Activated T-helper 2 cell treated with anti-CD3 and anti-CD28 coated beads, Interferon-gamma antibody, Interleukin-2, Interleukin-4, amounts not matched to agents 10 μg/mL and 5 μg/mL and 100 μg/mL, durations not matched to agents 14 hours and 24 hours and 36 hours (primary cell): ENCODE data around the gene AGFG2. TPM values are rescaled to one million over a fixed set of nuclear protein-coding genes. Genes with fewer than 3 reads are reported as not detected.
"Not testable (repeated sequence)": the region's sequence is repeated elsewhere in the genome, so short reads cannot be mapped to it uniquely, and the experiment has no call there.

Experiments used
- DNase-seq: peaks from one replicate; pipeline ENCODE4 v3.0.0; 2021; ENCODE audit warnings: low spot score
- H3K27ac Mint-ChIP-seq: one replicate; pipeline ENCODE4 v1.8.0; 2021; ENCODE audit warnings: mixed read lengths
- H3K27me3 Mint-ChIP-seq: one replicate; pipeline ENCODE4 v1.8.0; 2021; ENCODE audit warnings: low read depth, mixed read lengths
- H3K36me3 Mint-ChIP-seq: one replicate; pipeline ENCODE4 v1.8.0; 2021; ENCODE audit warnings: low read depth, mixed read lengths
- H3K4me1 Mint-ChIP-seq: one replicate; pipeline ENCODE4 v1.8.0; 2021; ENCODE audit warnings: low read depth, mixed read lengths
- H3K4me3 Mint-ChIP-seq: one replicate; pipeline ENCODE4 v1.8.0; 2021; ENCODE audit warnings: low read depth, mild to moderate bottlenecking, moderate library complexity, mixed read lengths
- H3K9me3 Mint-ChIP-seq: one replicate; pipeline ENCODE4 v1.8.0; 2021; ENCODE audit warnings: mixed read lengths
- intact Hi-C: fragments of 100-400 bp; cut with micrococcal nuclease; formaldehyde crosslinking; loops from one replicate; pipeline ENCODE4 v1.15.1; 2023
- total RNA-seq: library from RNA; stranded (reverse); gene quantifications from 2 replicates; pipeline ENCODE4 v1.2.3, GENCODE V29; 2022

Gene AGFG2, protein sequence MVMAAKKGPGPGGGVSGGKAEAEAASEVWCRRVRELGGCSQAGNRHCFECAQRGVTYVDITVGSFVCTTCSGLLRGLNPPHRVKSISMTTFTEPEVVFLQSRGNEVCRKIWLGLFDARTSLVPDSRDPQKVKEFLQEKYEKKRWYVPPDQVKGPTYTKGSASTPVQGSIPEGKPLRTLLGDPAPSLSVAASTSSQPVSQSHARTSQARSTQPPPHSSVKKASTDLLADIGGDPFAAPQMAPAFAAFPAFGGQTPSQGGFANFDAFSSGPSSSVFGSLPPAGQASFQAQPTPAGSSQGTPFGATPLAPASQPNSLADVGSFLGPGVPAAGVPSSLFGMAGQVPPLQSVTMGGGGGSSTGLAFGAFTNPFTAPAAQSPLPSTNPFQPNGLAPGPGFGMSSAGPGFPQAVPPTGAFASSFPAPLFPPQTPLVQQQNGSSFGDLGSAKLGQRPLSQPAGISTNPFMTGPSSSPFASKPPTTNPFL
- total RNA-seq, result 75.5 and 75.7 TPM in 2 replicates

DNA sequence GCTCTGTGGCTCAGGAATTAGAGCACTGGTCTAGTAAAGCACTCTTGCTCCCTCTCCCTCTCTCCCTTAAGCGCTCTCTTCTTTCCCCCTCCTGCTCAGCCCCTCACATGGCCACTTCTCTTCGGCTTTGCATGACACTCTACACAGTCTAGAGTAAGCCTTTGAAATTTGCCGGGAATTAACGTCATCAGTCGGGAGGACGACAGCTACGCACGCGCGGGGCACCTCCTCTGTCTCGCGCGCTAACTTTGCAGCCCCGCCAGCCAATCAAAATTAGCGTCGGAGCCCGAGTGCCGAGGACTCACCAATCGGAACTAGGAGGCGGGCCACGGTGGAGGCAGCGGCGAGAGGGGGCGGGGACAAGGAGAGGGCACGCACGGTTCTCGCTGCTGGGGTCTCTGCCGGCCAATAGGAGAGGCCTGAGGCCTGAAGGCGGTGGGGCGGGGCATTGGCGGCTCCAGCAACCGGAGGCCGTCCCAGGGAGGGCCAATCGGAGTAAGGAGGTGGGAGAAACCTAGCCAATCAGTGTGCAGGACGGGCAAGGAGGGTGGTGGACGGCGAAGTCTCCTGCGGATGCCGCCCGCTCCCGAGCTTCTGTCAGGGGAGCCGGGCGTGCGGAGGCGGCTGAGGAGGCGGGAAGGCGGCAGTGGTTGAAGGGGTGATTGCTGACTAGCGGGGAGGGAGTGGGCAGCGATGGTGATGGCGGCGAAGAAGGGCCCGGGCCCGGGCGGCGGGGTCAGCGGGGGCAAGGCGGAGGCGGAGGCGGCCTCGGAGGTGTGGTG is at the start of gene AGFG2:
TSS of gene AGFG2 (plus strand) at position 550 of the 782 bp plus-strand sequence. CDS start at position 694, 144 bp downstream.
- DNase-seq, result peak; percentile 100
- H3K4me3 Mint-ChIP-seq, result peak within 1 kb of the TSS; percentile 99
- peaks cover 21% of the 10 kb centered on the region for H3K36me3 Mint-ChIP-seq
- H3K4me1 Mint-ChIP-seq, result peaks cover 36% of the 10 kb centered on the region
- H3K9me3 Mint-ChIP-seq, result no peaks in the 10 kb centered on the region
- H3K27ac Mint-ChIP-seq, result peak within 1 kb of the TSS; percentile 93
- H3K27me3 Mint-ChIP-seq, result no peaks in the 10 kb centered on the region
- intact Hi-C loops, result loop anchor here (1.0 to 2.0 kb wide), 5 partner anchors 7 to 109 kb away; partner anchors contain the start of gene TSC22D4

DNA sequence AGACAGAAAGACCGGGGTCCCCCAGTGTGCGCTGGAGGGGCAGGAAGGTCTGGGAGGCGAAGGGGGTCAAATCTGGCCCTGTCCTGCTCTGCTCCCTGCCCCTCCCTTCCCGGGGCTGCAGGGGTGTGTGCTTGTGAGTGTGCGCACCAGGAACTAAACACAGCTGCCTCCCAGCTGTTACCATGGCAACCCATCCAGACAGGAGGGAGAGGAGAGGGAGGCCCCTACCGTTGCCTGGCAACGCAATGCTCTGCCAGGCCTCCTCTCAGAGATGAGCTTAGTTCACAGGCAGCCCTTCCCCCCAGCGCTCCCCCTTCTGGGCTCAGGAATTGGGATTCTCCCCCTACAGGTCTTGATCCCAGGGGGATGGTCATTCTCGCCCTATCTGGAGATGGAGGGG is 49.2 kb upstream of the AGFG2 start:
- Mint-ChIP-seq H3K27ac (no peak overlapping the region), H3K4me1 (peaks cover 11% of the 10 kb centered on the region), H3K9me3 (no peaks in the 10 kb centered on the region), H3K36me3 (no peaks in the 10 kb centered on the region), H3K27me3 (peaks cover 16% of the 10 kb centered on the region), H3K4me3 (no peak overlapping the region)
- peak; percentile 33 for DNase-seq
- intact Hi-C loops, result no loop called here

DNA sequence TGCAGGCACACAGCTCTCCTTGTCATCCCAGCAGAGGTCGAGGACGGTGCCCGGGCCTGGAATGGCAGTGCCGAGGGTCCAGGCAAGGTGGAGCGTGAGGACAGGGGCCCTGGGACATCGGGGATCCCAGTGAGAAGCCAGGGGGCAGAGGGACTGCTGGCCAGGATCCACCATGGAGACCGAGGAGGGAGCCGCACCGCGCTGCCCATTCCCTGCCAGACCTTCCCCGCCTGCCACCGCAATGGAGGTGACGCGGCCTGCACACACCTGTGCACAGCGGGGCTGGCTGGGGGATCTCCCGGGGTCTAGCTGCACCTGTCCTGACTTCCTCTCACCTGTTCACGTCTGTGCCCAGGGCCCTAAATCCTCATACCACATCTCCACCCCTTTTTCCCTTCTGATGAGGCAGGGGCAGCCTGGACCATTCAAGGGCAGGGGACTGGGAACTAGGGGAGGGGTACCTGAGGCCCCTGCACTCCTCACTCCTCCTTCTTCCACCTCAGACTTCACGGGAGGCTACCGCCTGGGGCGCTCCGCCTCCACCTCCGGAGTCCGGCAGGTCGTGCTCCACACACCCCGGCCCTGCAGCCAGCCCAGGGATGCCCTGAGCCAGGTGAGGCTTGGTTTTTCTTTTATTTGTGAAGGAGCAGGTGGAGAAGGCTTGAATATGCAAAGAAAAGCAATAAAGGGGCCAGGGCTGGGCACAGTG is 48.4 kb upstream of the AGFG2 start:
- Mint-ChIP-seq H3K27ac (no peak overlapping the region), H3K27me3 (peaks cover 16% of the 10 kb centered on the region), H3K9me3 (no peaks in the 10 kb centered on the region), H3K4me3 (no peak overlapping the region), H3K4me1 (peaks cover 11% of the 10 kb centered on the region), H3K36me3 (no peaks in the 10 kb centered on the region)
- no peak for DNase-seq
- intact Hi-C loops, result no loop called here

DNA sequence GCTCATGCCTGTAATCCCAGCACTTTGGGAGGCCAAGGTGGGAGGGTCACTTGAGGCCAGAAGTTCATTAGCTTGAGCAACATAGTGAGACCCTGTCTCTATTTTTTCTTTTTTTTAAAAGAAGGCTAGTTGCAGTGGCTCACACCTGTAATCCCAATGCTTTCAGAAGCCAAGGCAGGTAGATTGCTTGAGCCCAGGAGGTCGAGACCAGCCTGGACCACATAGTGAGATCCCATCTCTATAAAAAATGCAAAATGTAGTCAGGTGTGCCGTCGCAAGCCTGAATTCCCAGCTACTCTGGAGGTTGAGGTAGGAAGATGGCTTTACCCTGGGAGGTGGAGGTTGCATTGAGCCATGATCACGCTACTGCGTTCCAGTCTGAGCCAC is 47.8 kb upstream of the AGFG2 start:
- no peaks in the 10 kb centered on the region for H3K9me3 Mint-ChIP-seq
- no peak for DNase-seq
- H3K27me3 Mint-ChIP-seq, result peaks cover 17% of the 10 kb centered on the region
- no peak overlapping the region for H3K4me3 Mint-ChIP-seq
- no peak overlapping the region for H3K27ac Mint-ChIP-seq
- no peaks in the 10 kb centered on the region for H3K36me3 Mint-ChIP-seq
- intact Hi-C loops, result no loop called here
- H3K4me1 Mint-ChIP-seq, result peaks cover 11% of the 10 kb centered on the region

DNA sequence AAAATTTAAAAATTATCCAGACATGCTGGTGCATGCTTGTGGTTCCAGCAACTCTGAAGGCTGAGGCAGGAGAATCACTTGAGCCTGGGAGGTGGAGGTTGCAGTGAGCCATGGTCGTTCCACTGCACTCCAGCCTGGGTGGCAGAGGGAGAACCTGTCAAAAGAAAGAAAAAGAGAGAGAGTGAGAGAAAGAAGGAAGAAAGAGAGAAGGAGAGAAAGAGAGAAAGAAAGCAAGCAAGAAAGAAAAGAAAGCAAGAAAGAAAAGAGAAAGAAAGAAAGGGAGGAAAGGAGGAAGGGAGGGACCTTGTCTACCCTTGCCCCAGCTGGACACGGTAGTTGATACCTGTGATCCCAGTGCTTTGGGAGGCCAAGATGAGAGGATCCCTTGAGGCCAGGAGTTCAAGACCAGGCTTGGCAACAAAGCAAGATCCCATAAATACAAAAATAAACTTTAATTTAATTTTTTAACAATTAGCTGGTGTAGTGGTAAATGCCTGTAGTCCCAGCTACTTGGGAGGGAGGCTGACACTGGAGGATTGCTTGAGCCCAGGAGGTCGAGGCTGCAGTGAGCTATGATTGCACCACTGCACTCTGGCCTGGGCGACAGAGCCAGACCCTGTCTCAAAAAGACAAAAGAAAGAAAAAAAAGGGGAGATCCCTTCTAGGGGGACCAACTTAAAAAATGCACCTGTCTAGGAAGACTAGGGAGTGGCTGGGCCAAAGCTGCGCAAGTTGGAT is 46.1 kb upstream of the AGFG2 start:
- intact Hi-C loops, result loop anchor here (2.0 kb wide), 1 partner anchor 46 kb away; the partner anchor contains the start of gene AGFG2
- peaks cover 18% of the 10 kb centered on the region for H3K27me3 Mint-ChIP-seq
- H3K36me3 Mint-ChIP-seq, result no peaks in the 10 kb centered on the region
- peak overlapping the region; percentile 38 for H3K27ac Mint-ChIP-seq
- H3K9me3 Mint-ChIP-seq, result no peaks in the 10 kb centered on the region
- peak overlapping the region; percentile 51 for H3K4me3 Mint-ChIP-seq
- peaks cover 11% of the 10 kb centered on the region for H3K4me1 Mint-ChIP-seq
- no peak for DNase-seq

DNA sequence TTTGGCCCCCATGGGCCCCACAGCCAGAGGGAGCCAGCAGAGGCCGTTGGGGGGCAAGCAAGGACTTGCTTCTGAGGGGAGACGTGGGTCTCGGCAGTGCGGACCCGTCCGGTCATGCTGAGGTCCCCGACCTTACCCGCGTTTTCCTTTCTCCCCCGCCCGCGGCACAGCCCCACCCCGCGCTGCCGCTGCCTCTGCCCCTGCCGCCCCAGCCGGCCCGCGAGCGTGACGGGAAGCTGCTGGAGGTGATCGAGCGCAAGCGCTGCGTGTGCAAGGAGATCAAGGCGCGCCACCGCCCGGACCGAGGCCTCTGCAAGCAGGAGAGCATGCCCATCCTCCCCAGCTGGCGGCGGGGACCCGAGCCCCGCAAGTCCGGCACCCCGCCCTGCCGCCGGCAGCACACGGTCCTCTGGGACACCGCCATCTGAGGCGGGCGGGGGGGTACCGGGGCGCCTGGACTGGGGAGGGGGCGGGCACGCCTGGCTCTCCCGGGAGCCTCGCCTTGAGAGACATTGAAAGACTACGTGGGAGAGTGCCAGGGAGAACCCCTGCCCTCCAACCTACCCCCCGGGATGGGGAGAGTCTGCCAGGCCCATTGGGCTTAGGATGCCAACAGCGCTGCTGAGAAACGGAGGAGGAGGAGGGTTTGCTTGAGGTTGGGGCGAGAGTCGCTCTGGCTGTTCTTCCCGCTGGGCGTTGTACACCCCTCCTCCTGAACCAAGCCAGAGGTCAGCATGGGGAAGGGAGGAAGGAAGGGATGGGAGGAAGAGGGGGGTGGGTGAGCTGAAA is 45.3 kb upstream of the AGFG2 start:
- H3K36me3 Mint-ChIP-seq, result no peaks in the 10 kb centered on the region
- H3K4me1 Mint-ChIP-seq, result peaks cover 11% of the 10 kb centered on the region
- peaks cover 18% of the 10 kb centered on the region for H3K27me3 Mint-ChIP-seq
- H3K9me3 Mint-ChIP-seq, result no peaks in the 10 kb centered on the region
- no peak overlapping the region for H3K27ac Mint-ChIP-seq
- peak; percentile 47 for DNase-seq
- H3K4me3 Mint-ChIP-seq, result peak overlapping the region; percentile 51
- intact Hi-C loops, result loop anchor here (2.0 kb wide), 1 partner anchor 45 kb away; the partner anchor contains the start of gene AGFG2

DNA sequence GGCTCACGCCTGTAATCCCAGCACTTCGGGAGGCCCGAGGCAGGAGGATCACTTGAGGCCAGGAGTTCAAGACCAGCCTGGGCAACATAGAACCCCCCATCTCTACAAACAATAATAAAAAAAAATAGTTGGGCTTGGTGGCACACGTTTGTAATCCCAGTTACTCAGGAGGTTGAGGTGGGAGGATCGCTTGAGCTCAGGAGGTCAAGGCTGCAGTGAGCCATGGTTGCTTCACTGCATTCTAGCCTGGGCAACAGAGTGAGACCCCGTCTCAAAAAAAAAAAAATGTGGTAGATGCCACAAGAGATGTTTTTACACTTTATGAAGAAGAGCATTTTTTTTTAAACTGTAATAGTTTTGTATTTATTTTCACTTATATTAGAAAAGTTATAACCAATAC is 42.5 kb upstream of the AGFG2 start:
- no peak overlapping the region for H3K27ac Mint-ChIP-seq
- H3K27me3 Mint-ChIP-seq, result peaks cover 18% of the 10 kb centered on the region
- peaks cover 11% of the 10 kb centered on the region for H3K4me1 Mint-ChIP-seq
- no peaks in the 10 kb centered on the region for H3K9me3 Mint-ChIP-seq
- no peaks in the 10 kb centered on the region for H3K36me3 Mint-ChIP-seq
- no peak for DNase-seq
- H3K4me3 Mint-ChIP-seq, result no peak overlapping the region
- intact Hi-C loops, result no loop called here

DNA sequence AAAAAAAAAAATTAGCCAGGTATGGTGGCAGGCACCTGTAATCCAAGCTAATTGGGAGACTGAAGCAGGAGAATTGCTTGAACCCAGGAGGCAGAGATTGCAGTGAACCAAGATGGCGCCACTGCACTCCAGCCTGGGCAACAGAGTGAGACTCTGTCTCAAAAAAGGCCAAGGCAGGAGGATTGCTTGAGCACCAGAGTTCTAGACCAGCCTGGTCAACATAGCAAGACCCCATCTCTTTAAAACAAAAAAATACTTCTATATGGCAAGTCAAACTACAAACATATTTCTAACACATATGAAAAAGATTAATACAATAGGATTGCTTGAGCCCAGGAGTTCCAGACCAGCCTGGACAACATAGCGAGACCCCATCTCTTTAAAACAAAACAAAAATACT is 38.3 kb upstream of the AGFG2 start:
- H3K9me3 Mint-ChIP-seq, H3K4me1 Mint-ChIP-seq, H3K27me3 Mint-ChIP-seq, intact Hi-C loops, DNase-seq, H3K36me3 Mint-ChIP-seq, H3K27ac Mint-ChIP-seq, H3K4me3 Mint-ChIP-seq: not testable (repeated sequence)

DNA sequence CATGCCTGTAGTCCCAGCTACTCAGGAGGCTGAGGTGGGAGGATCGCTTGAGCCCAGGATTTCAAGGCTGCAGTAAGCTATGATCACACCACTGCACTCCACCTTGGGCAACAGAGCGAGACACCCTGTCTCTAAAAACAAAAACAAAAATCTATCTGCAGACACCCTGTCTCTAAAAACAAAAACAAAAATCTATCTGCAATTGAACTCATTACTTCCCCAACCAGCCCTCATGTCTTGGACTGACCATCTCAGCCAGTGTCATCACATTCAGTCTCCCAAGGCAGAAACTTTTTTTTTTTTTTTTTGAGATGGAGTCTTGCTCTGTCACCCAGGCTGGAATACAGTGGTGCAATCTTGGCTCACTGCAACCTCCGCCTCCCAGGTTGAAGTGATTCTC is 35.0 kb upstream of the AGFG2 start:
- H3K9me3 Mint-ChIP-seq, H3K4me1 Mint-ChIP-seq, H3K27ac Mint-ChIP-seq, DNase-seq, intact Hi-C loops, H3K4me3 Mint-ChIP-seq, H3K36me3 Mint-ChIP-seq: not testable (repeated sequence)
- peaks cover 10% of the 10 kb centered on the region for H3K27me3 Mint-ChIP-seq

DNA sequence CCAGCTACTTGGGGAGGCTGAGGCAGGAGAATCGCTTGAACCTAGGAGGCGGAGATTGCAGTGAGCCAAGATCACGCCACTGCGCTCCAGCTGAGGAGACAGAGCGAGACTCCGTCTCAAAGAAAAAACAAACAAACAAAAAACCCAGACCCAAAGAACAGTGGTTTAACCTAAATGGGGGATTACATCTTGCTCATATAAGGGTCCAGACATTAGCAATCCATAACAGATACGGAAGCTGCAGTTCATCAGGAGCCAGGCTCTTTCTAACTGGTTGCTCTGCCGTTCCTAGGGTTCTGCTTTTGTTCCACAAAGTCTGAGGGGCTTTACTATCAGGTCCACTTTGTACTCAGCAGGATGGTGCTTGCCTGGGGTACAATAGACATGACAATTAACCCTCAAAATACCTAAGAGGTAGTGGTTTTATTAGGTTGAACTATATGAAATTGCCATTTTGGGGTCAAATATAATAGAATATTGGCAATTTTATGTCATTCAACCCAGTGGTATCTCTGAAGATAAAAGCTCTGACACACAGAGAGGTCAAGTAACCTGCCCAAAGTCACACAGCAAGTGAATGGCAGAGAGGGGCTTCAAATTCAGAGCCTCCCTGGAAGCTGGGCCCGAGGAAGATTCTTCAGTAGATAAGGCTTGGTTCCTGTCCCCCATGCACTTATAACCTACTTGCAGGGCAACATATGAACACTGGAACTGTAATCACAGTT is 34.0 kb upstream of the AGFG2 start:
- Mint-ChIP-seq H3K27ac (no peak overlapping the region), H3K27me3 (peaks cover 13% of the 10 kb centered on the region), H3K9me3 (no peaks in the 10 kb centered on the region), H3K4me1 (no peaks in the 10 kb centered on the region), H3K4me3 (no peak overlapping the region), H3K36me3 (no peaks in the 10 kb centered on the region)
- DNase-seq, result no peak
- intact Hi-C loops, result no loop called here

DNA sequence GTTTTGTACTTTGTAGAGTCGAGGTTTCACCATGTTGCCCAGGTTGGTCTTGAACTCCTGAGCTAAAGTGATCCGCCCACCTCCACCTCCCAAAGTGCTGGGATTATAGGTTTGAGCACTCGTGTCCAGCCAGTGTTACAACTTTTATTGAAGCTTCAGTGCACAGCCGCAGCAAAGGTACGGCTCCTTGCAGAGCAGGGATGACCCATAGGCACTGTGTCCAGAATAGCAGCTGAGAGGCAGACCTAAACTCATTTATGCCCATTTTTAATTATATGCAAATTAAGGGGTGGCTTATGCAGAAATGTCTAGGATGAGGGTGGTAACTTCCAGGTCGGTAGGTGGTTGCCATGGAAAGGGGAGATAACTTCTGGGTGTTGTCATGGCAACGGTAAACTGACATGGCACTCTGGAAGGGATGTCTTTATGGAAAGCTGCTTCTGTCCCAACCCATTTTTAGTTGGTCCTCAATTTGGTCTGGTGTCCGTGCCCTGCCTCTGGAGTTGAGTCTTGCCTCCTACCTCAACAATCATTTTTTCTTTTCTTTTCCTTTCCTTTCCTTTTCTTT is 32.6 kb upstream of the AGFG2 start:
- DNase-seq, result no peak
- no peaks in the 10 kb centered on the region for H3K9me3 Mint-ChIP-seq
- H3K4me3 Mint-ChIP-seq, result no peak overlapping the region
- no peak overlapping the region for H3K27ac Mint-ChIP-seq
- H3K27me3 Mint-ChIP-seq, result peaks cover 13% of the 10 kb centered on the region
- H3K4me1 Mint-ChIP-seq, result no peaks in the 10 kb centered on the region
- intact Hi-C loops, result no loop called here
- no peaks in the 10 kb centered on the region for H3K36me3 Mint-ChIP-seq
